Trophoblast cell (in vitro differentiated cells and primary cell): ENCODE measurements around the gene DLGAP1.

Experiments used
- DNase-seq, 2 donors: peaks; one replicate each; pipeline ENCODE4 v3.0.0-alpha.2; 2016
- H2AFZ ChIP-seq: 2 replicates; pipeline ENCODE4 v1.6.1; 2013; ENCODE audit warnings: low read length, moderate library complexity, mild to moderate bottlenecking; ENCODE audit not compliant: insufficient read depth, poor library complexity
- H2AK5ac ChIP-seq: 2 replicates; pipeline ENCODE4 v1.6.1; 2013; ENCODE audit warnings: mild to moderate bottlenecking, low read length
- H2BK120ac ChIP-seq: 2 replicates; pipeline ENCODE4 v1.6.1; 2013; ENCODE audit warnings: low read length, mild to moderate bottlenecking, moderate library complexity; ENCODE audit not compliant: insufficient read depth, poor library complexity
- H2BK12ac ChIP-seq: 2 replicates; pipeline ENCODE4 v1.6.1; 2013; ENCODE audit warnings: mild to moderate bottlenecking, low read length, moderate library complexity
- H2BK5ac ChIP-seq: 2 replicates; pipeline ENCODE4 v1.6.1; 2013; ENCODE audit warnings: low read length, low read depth, moderate library complexity, mild to moderate bottlenecking; ENCODE audit not compliant: poor library complexity
- H3K14ac ChIP-seq: 2 replicates; pipeline ENCODE4 v1.6.1; 2013; ENCODE audit warnings: mild to moderate bottlenecking, low read length
- H3K18ac ChIP-seq: 2 replicates; pipeline ENCODE4 v1.6.1; 2013; ENCODE audit warnings: mild to moderate bottlenecking, low read length
- H3K23ac ChIP-seq: 2 replicates; pipeline ENCODE4 v1.6.1; 2013; ENCODE audit warnings: low read length
- H3K27ac ChIP-seq: 2 replicates; pipeline ENCODE4 v1.5.1; 2013; ENCODE audit warnings: low read depth, mild to moderate bottlenecking, inconsistent platforms, low read length, moderate library complexity
- H3K27me3 ChIP-seq: 2 replicates; pipeline ENCODE4 v1.6.1; 2013; ENCODE audit warnings: inconsistent platforms, mild to moderate bottlenecking, low read length, moderate library complexity; ENCODE audit not compliant: insufficient read depth
- H3K36me3 ChIP-seq, 2 experiments: 1 replicate in 1 of 2; 2 replicates in 1 of 2; pipeline ENCODE4 v1.6.1; 2013; ENCODE audit warnings: low read length in 2 of 2, mild to moderate bottlenecking in 2 of 2, moderate library complexity in 1 of 2; ENCODE audit not compliant: insufficient read depth in 2 of 2, control insufficient read depth in 1 of 2
- H3K4ac ChIP-seq: 2 replicates; pipeline ENCODE4 v1.6.1; 2013; ENCODE audit warnings: low read depth, mild to moderate bottlenecking, low read length, moderate library complexity
- H3K4me1 ChIP-seq, 2 experiments: 1 replicate in 1 of 2; 2 replicates in 1 of 2; pipeline ENCODE4 v1.6.1; 2013; ENCODE audit warnings: low read length in 2 of 2, mild to moderate bottlenecking in 2 of 2, moderate library complexity in 1 of 2; ENCODE audit not compliant: insufficient read depth in 2 of 2, control insufficient read depth in 1 of 2
- H3K4me2 ChIP-seq: 2 replicates; pipeline ENCODE4 v1.6.1; 2013; ENCODE audit warnings: inconsistent platforms, mild to moderate bottlenecking, low read length, moderate library complexity
- H3K4me3 ChIP-seq: 2 replicates; pipeline ENCODE4 v1.5.1; 2013; ENCODE audit warnings: mild to moderate bottlenecking, low read depth, low read length, inconsistent platforms
- H3K79me1 ChIP-seq: one replicate; pipeline ENCODE4 v1.6.1; 2013; ENCODE audit warnings: low read length
- H3K79me2 ChIP-seq: 2 replicates; pipeline ENCODE4 v1.6.1; 2013; ENCODE audit warnings: low read length, mild to moderate bottlenecking; ENCODE audit not compliant: control insufficient read depth, insufficient read depth, poor library complexity
- H3K9ac ChIP-seq: 2 replicates; pipeline ENCODE4 v1.6.1; 2013; ENCODE audit warnings: mild to moderate bottlenecking, low read length
- H3K9me3 ChIP-seq: 2 replicates; pipeline ENCODE4 v1.6.1; 2013; ENCODE audit warnings: low read depth, mild to moderate bottlenecking, control low read depth, inconsistent platforms, low read length; ENCODE audit not compliant: insufficient read depth
- H4K12ac ChIP-seq: 2 replicates; pipeline ENCODE4 v1.6.1; 2013; ENCODE audit warnings: low read depth, mild to moderate bottlenecking, low read length, moderate library complexity
- H4K8ac ChIP-seq: 2 replicates; pipeline ENCODE4 v1.6.1; 2013; ENCODE audit warnings: low read depth, mild to moderate bottlenecking, low read length, moderate library complexity
- H4K91ac ChIP-seq: one replicate; pipeline ENCODE4 v1.6.1; 2013; ENCODE audit warnings: low read depth, mild to moderate bottlenecking, low read length, moderate library complexity
- WGBS: extraction: QIAGEN DNeasy Blood & Tissue Kit; methylation state at CpG from one replicate; pipeline ENCODE4 v1.1.7; 2013; ENCODE audit warnings: missing lambda C conversion rate; ENCODE audit not compliant: insufficient read length, insufficient coverage; ENCODE audit errors: extremely low coverage; 5-methylcytosine and 5-hydroxymethylcytosine counted together

The DLGAP1 gene

DNA sequence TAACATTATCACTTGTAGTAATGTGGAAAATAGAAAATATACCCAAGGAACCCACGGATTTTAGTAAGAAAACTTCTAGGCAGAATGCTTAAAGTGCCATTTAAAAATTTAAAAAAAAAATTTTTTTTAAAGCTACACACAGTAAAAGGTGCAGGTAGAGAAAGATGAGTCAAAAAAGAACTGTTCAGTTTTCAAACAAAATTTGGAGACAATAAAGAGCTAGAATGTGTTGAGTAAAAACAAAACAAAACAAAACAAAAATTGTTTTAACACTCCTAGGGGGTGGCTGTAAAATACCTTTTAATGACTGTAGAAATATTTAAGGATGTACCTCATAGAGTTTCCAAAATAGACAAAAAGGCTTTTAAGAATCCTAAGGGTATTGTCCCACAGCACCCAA is 793.1 kb downstream of the DLGAP1 start:
- H3K18ac ChIP-seq = no peak overlapping the region
- no peaks in the 10 kb centered on the region for H3K27me3 ChIP-seq
- peaks cover 1% of the 10 kb centered on the region for H3K79me2 ChIP-seq
- H2BK120ac ChIP-seq = no peak overlapping the region
- H3K4me3 ChIP-seq = no peak overlapping the region
- no peak overlapping the region for H3K14ac ChIP-seq
- no peak overlapping the region for H2BK5ac ChIP-seq
- H3K4me1 ChIP-seq = peaks cover 2 to 4% of the 10 kb centered on the region in 2 experiments
- H3K36me3 ChIP-seq = no peaks in the 10 kb centered on the region
- no peak overlapping the region for H2BK12ac ChIP-seq
- H4K12ac ChIP-seq = no peak overlapping the region
- no peak overlapping the region for H3K27ac ChIP-seq
- no peak overlapping the region for H3K4ac ChIP-seq
- no peak overlapping the region for H2AK5ac ChIP-seq
- H2AFZ ChIP-seq = no peak overlapping the region
- H3K9me3 ChIP-seq = no peaks in the 10 kb centered on the region
- no CpG with 5 or more reads among the region's 1 CpG for WGBS
- DNase-seq = no peak
- H3K9ac ChIP-seq = no peak overlapping the region
- no peak overlapping the region for H4K91ac ChIP-seq
- H3K79me1 ChIP-seq = peaks cover 11% of the 10 kb centered on the region
- no peak overlapping the region for H3K23ac ChIP-seq
- H4K8ac ChIP-seq = no peak overlapping the region
- no peak overlapping the region for H3K4me2 ChIP-seq

GRCh38 chr18:3660739-3661515 is 794.2 kb downstream of the DLGAP1 start:
- no peak overlapping the region for H3K27ac ChIP-seq
- no peak overlapping the region for H2BK5ac ChIP-seq
- H3K18ac ChIP-seq = no peak overlapping the region
- peak overlapping the region; percentile 85 for H2BK120ac ChIP-seq
- H3K4me3 ChIP-seq = no peak overlapping the region
- H2BK12ac ChIP-seq = peak overlapping the region; percentile 61
- H4K91ac ChIP-seq = no peak overlapping the region
- H3K27me3 ChIP-seq = no peaks in the 10 kb centered on the region
- no peak overlapping the region for H3K9ac ChIP-seq
- no peak overlapping the region for H3K14ac ChIP-seq
- no peaks in the 10 kb centered on the region for H3K9me3 ChIP-seq
- no peak overlapping the region for H3K4ac ChIP-seq
- H3K36me3 ChIP-seq = no peaks in the 10 kb centered on the region
- H4K12ac ChIP-seq = no peak overlapping the region
- no CpG with 5 or more reads among the region's 4 CpGs for WGBS
- H2AFZ ChIP-seq = peak overlapping the region; percentile 3
- no peak overlapping the region for H4K8ac ChIP-seq
- H2AK5ac ChIP-seq = no peak overlapping the region
- H3K23ac ChIP-seq = no peak overlapping the region
- DNase-seq = no peak
- H3K4me1 ChIP-seq = peaks cover 2 to 4% of the 10 kb centered on the region in 2 experiments
- peaks cover 9% of the 10 kb centered on the region for H3K79me1 ChIP-seq
- H3K79me2 ChIP-seq = peaks cover 1% of the 10 kb centered on the region
- no peak overlapping the region for H3K4me2 ChIP-seq

- H2BK120ac ChIP-seq = no peak overlapping the region
- H3K4me1 ChIP-seq = peaks cover 12 to 17% of the 10 kb centered on the region in 2 experiments
- H3K4me3 ChIP-seq = no peak overlapping the region
- no peak overlapping the region for H4K91ac ChIP-seq
- H3K9me3 ChIP-seq = no peaks in the 10 kb centered on the region
- DNase-seq = no peak
- no peak overlapping the region for H2BK12ac ChIP-seq
- no peak overlapping the region for H3K23ac ChIP-seq
- no peak overlapping the region for H3K4me2 ChIP-seq
- no peak overlapping the region for H4K12ac ChIP-seq
- H4K8ac ChIP-seq = no peak overlapping the region
- no peaks in the 10 kb centered on the region for H3K36me3 ChIP-seq
- no peak overlapping the region for H3K4ac ChIP-seq
- no peak overlapping the region for H2AFZ ChIP-seq
- no peak overlapping the region for H3K9ac ChIP-seq
- WGBS = no CpG with 5 or more reads among the region's 1 CpG
- H2BK5ac ChIP-seq = no peak overlapping the region
- H3K14ac ChIP-seq = no peak overlapping the region
- H3K27me3 ChIP-seq = no peaks in the 10 kb centered on the region
- H3K79me2 ChIP-seq = no peaks in the 10 kb centered on the region
- no peak overlapping the region for H2AK5ac ChIP-seq
- H3K27ac ChIP-seq = no peak overlapping the region
- peaks cover 12% of the 10 kb centered on the region for H3K79me1 ChIP-seq
- H3K18ac ChIP-seq = no peak overlapping the region
These were observed 796.6 kb downstream of the DLGAP1 start for GRCh38 chr18:3658529-3658928.

- Histone ChIP-seq H3K36me3 (no peaks in the 10 kb centered on the region), H2AK5ac (peak overlapping the region; percentile 91), H3K14ac (peak overlapping the region; percentile 94), H3K79me2 (no peaks in the 10 kb centered on the region), H2BK12ac (peak overlapping the region; percentile 99), H3K23ac (no peak overlapping the region), H3K18ac (peak overlapping the region; percentile 83), H3K4me2 (no peak overlapping the region), H3K79me1 (peaks cover 19% of the 10 kb centered on the region), H2BK120ac (peak overlapping the region; percentile 94), H3K27me3 (no peaks in the 10 kb centered on the region), H2BK5ac (peak overlapping the region; percentile 75), H2AFZ (peak overlapping the region; percentile 37), H3K27ac (peak overlapping the region; percentile 7), H3K4me1 (peaks cover 18 to 32% of the 10 kb centered on the region in 2 experiments), H3K9me3 (no peaks in the 10 kb centered on the region), H4K12ac (no peak overlapping the region), H3K4ac (no peak overlapping the region), H3K9ac (no peak overlapping the region), H4K91ac (peak overlapping the region; percentile 89), H4K8ac (peak overlapping the region; percentile 47), H3K4me3 (no peak overlapping the region)
- WGBS = no CpG with 5 or more reads among the region's 15 CpGs
- peak in 1 of 2 donors; percentile 36 for DNase-seq
These were observed 799.7 kb downstream of the DLGAP1 start for GRCh38 chr18:3655254-3656050.
